ENCODE results near the gene FAM32A. TPM values are rescaled to one million over a fixed set of nuclear protein-coding genes. Genes with fewer than 3 reads are reported as not detected.

FAM32A gene
- total and polyA plus RNA-seq, 2 donors (not counting 1 experiment from before 2014, with no cell fraction given) = 106 to 141 TPM

- Histone ChIP-seq H3K4me3 (replicated peaks in 1 of 4; ENCODE audit: control extremely low read depth in 1 of 4, insufficient read depth in 1 of 4, low read depth in 3 of 4, low read length in 4 of 4) (no peak overlapping the region), H3K79me2 (ENCODE audit: control insufficient read depth, insufficient read depth, low read length) (peaks cover 57% of the 10 kb centered on the region), H3K27ac (ENCODE audit: insufficient read depth, low read length) (no peak overlapping the region), H3K4me1 (ENCODE audit: control insufficient read depth, extremely low read depth, insufficient read depth, low read length) (peaks cover 13% of the 10 kb centered on the region), H3K9ac (ENCODE audit: insufficient read depth, low read length) (no peak overlapping the region), H3K4me2 (ENCODE audit: extremely low read depth, insufficient read depth, low read length) (no peak overlapping the region), H4K20me1 (ENCODE audit: control insufficient read depth, extremely low read depth, insufficient read depth, low read length) (no peaks in the 10 kb centered on the region), H3K27me3 (ENCODE audit: control insufficient read depth, insufficient read depth, low read length) (no peaks in the 10 kb centered on the region), H3K36me3 (ENCODE audit: control insufficient read depth, insufficient read depth, low read length) (peaks cover 57% of the 10 kb centered on the region), H2AFZ (ENCODE audit: low read length) (no peak overlapping the region), H3K9me3 (ENCODE audit: control insufficient read depth, insufficient read depth, low read depth, low read length) (no peaks in the 10 kb centered on the region)
- no peak for DNase-seq (ENCODE audit: low read depth in 2 of 2)
- no peak for TF ChIP-seq CTCF (conservative IDR thresholded peaks at IDR 0.05 in 1 of 2, IDR thresholded peaks at IDR 0.05 in 1 of 2; ENCODE audit: low read depth in 1 of 2, low read length in 2 of 2)
- no peak for TF ChIP-seq EZH2 (IDR thresholded peaks at IDR 0.05; ENCODE audit: low read length, missing control alignments)
Observed at GRCh38 chr19:16204005-16204294, 18.7 kb downstream of the FAM32A start.

- Histone ChIP-seq H3K9me3 (ENCODE audit: control insufficient read depth, insufficient read depth, low read depth, low read length) (no peaks in the 10 kb centered on the region), H3K4me3 (replicated peaks in 1 of 4; ENCODE audit: control extremely low read depth in 1 of 4, insufficient read depth in 1 of 4, low read depth in 3 of 4, low read length in 4 of 4) (no peak overlapping the region), H3K9ac (ENCODE audit: insufficient read depth, low read length) (no peak overlapping the region), H2AFZ (ENCODE audit: low read length) (no peak overlapping the region), H3K4me2 (ENCODE audit: extremely low read depth, insufficient read depth, low read length) (no peak overlapping the region), H3K36me3 (ENCODE audit: control insufficient read depth, insufficient read depth, low read length) (peaks cover 54% of the 10 kb centered on the region), H3K27ac (ENCODE audit: insufficient read depth, low read length) (no peak overlapping the region), H3K4me1 (ENCODE audit: control insufficient read depth, extremely low read depth, insufficient read depth, low read length) (peaks cover 2% of the 10 kb centered on the region), H3K27me3 (ENCODE audit: control insufficient read depth, insufficient read depth, low read length) (no peaks in the 10 kb centered on the region), H3K79me2 (ENCODE audit: control insufficient read depth, insufficient read depth, low read length) (peaks cover 49% of the 10 kb centered on the region), H4K20me1 (ENCODE audit: control insufficient read depth, extremely low read depth, insufficient read depth, low read length) (no peaks in the 10 kb centered on the region)
- DNase-seq (ENCODE audit: low read depth in 2 of 2) = no peak
- TF ChIP-seq CTCF (conservative IDR thresholded peaks at IDR 0.05 in 1 of 2, IDR thresholded peaks at IDR 0.05 in 1 of 2; ENCODE audit: low read depth in 1 of 2, low read length in 2 of 2) (no peak), EZH2 (IDR thresholded peaks at IDR 0.05; ENCODE audit: low read length, missing control alignments) (no peak)
Observed at GRCh38 chr19:16205205-16206045, 20.2 kb downstream of the FAM32A start.

- Histone ChIP-seq H4K20me1 (ENCODE audit: control insufficient read depth, extremely low read depth, insufficient read depth, low read length) (no peaks in the 10 kb centered on the region), H3K4me2 (ENCODE audit: extremely low read depth, insufficient read depth, low read length) (no peak overlapping the region), H3K27me3 (ENCODE audit: control insufficient read depth, insufficient read depth, low read length) (no peaks in the 10 kb centered on the region), H3K4me3 (replicated peaks in 1 of 4; ENCODE audit: control extremely low read depth in 1 of 4, insufficient read depth in 1 of 4, low read depth in 3 of 4, low read length in 4 of 4) (no peak overlapping the region), H3K79me2 (ENCODE audit: control insufficient read depth, insufficient read depth, low read length) (peaks cover 47% of the 10 kb centered on the region), H3K36me3 (ENCODE audit: control insufficient read depth, insufficient read depth, low read length) (peaks cover 55% of the 10 kb centered on the region), H3K27ac (ENCODE audit: insufficient read depth, low read length) (no peak overlapping the region), H3K9ac (ENCODE audit: insufficient read depth, low read length) (no peak overlapping the region), H3K4me1 (ENCODE audit: control insufficient read depth, extremely low read depth, insufficient read depth, low read length) (peaks cover 2% of the 10 kb centered on the region), H2AFZ (ENCODE audit: low read length) (no peak overlapping the region), H3K9me3 (ENCODE audit: control insufficient read depth, insufficient read depth, low read depth, low read length) (no peaks in the 10 kb centered on the region)
- no peak for TF ChIP-seq EZH2 (IDR thresholded peaks at IDR 0.05; ENCODE audit: low read length, missing control alignments)
- TF ChIP-seq CTCF (conservative IDR thresholded peaks at IDR 0.05 in 1 of 2, IDR thresholded peaks at IDR 0.05 in 1 of 2; ENCODE audit: low read depth in 1 of 2, low read length in 2 of 2) = no peak
- DNase-seq (ENCODE audit: low read depth in 2 of 2) = no peak
Observed at GRCh38 chr19:16206046-16206605, 20.9 kb downstream of the FAM32A start.
